GM06990 (cell line): ENCODE results near the gene IPO5.

Experiments
- DNase-seq: peaks from one replicate; pipeline ENCODE4 v3.0.0-alpha.2; 2011; ENCODE audit not compliant: insufficient read length; ENCODE audit errors: extremely low read depth
- H3K27me3 ChIP-seq: replicated peaks from 2 replicates; pipeline ENCODE4 v1.6.0; 2011; ENCODE audit warnings: low read length; ENCODE audit not compliant: control insufficient read depth, insufficient read depth
- H3K36me3 ChIP-seq: 2 replicates; pipeline ENCODE4 v1.5.1; 2011; ENCODE audit warnings: low read length; ENCODE audit not compliant: control insufficient read depth, insufficient read depth
- H3K4me3 ChIP-seq: replicated peaks from 2 replicates; pipeline ENCODE4 v1.5.1; 2011; ENCODE audit warnings: low read depth, mild to moderate bottlenecking, control low read depth, low read length
- TF ChIP-seq, protein P1 (sequence below): IDR thresholded peaks from 2 replicates; pipeline ENCODE4 v1.5.1; 2011; ENCODE audit warnings: low read length, control low read depth, mild to moderate bottlenecking, inconsistent platforms; ENCODE audit not compliant: insufficient read depth, poor library complexity, severe bottlenecking

IPO5 gene

GRCh38 chr13:97974773-97975172 lies 21.3 kb downstream of the IPO5 start:
- H3K4me3 ChIP-seq, result no peak overlapping the region
- H3K27me3 ChIP-seq, result no peaks in the 10 kb centered on the region
- H3K36me3 ChIP-seq, result no peaks in the 10 kb centered on the region
- no peak for DNase-seq
- TF ChIP-seq, protein P1, sequence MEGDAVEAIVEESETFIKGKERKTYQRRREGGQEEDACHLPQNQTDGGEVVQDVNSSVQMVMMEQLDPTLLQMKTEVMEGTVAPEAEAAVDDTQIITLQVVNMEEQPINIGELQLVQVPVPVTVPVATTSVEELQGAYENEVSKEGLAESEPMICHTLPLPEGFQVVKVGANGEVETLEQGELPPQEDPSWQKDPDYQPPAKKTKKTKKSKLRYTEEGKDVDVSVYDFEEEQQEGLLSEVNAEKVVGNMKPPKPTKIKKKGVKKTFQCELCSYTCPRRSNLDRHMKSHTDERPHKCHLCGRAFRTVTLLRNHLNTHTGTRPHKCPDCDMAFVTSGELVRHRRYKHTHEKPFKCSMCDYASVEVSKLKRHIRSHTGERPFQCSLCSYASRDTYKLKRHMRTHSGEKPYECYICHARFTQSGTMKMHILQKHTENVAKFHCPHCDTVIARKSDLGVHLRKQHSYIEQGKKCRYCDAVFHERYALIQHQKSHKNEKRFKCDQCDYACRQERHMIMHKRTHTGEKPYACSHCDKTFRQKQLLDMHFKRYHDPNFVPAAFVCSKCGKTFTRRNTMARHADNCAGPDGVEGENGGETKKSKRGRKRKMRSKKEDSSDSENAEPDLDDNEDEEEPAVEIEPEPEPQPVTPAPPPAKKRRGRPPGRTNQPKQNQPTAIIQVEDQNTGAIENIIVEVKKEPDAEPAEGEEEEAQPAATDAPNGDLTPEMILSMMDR, result no peak

DNA sequence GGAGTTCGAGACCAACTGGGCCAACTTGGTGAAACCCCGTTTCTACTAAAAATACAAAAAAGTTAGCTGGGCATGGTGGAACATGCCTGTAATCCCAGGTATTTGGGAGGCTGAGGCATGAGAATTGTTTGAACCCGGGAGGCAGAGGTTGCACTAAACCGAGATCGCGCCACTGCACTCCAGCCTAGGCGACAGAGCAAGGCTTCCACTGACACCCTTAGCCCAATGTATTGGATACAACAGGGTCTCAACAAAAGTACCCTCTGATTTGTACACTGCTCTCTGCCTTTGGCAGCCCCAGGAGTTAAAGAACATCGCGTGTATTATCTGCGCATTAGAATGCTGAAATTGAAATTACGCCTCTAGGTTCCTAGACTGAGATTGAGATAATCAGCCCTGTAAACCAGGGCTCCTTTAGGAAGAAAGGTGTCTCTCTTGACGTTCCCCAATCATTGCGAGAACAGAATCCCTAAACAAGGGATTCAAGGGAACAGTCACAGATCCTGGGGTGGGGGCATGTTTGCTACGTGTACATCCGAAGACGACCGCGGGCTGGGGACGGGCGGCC lies 21.9 kb downstream of the IPO5 start:
- Histone ChIP-seq H3K36me3 (no peaks in the 10 kb centered on the region), H3K27me3 (no peaks in the 10 kb centered on the region), H3K4me3 (peak overlapping the region; percentile 87)
- TF ChIP-seq, protein P1, result no peak
- DNase-seq, result no peak

DNA sequence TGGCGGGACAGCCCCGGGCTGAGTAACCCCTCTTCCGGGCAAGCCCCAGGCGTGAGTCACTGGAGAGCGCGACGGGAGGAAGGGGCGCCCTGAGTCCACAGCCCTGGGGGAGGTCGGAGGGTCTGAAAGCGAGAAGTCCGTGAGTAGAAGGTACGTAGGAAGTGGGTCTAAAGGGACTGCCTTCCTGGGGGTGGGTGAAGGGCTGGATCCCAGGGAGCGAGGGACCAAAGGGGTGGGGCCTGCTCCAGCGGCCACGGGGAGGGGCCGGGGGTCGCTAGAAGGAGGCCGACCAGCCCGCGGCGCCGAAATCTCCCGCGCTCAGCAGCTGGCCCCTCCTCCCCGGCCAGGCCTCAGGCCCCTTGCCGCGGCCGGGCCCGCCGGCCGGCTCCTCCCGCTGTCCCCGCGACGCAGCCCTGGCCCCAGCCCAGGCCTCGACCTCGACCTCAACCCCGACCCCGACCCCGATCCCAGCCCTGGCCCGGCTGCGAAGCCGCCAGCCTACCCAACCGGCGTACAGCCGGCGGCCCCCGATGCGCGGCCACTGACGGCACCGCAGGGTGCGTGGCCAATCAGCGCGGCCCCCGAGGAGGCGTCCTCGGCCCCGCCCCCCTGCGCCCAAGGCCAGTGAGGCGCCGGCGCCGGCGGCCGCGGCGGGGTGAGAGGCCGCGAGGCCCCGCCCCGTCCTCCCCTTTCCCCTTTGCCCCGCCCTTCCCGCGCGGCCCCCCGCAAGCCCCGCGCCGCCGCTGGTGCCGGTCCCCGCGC lies 22.6 kb downstream of the IPO5 start:
- Histone ChIP-seq H3K36me3 (no peaks in the 10 kb centered on the region), H3K27me3 (no peaks in the 10 kb centered on the region), H3K4me3 (peak overlapping the region; percentile 87)
- DNase-seq, result peak; percentile 92
- TF ChIP-seq, protein P1, result no peak

- TF ChIP-seq, protein P1, result no peak
- H3K4me3 ChIP-seq, result peak overlapping the region; percentile 77
- no peak for DNase-seq
Observed at GRCh38 chr13:97976610-97977521, 23.4 kb downstream of the IPO5 start.

DNA sequence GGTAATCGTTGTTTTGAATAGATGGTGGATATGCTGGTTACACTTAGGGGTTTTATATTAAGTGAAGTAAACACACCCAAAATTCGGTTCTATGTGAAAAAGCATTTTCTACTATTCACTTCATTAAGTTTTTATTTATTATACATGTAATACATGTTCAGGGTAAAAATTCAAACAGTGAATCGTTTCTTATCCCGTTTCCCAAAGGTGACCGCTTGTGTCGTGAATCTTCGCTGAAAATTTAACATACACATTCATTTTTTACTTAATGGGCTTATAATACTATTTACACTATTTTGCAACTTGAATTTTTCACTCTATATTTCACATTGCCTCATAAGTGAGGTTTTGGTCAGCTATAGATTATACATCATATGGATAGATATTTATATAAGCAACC lies 24.5 kb downstream of the IPO5 start:
- no peak for DNase-seq
- H3K4me3 ChIP-seq, result peak overlapping the region; percentile 77
- H3K36me3 ChIP-seq, result no peaks in the 10 kb centered on the region
- H3K27me3 ChIP-seq, result no peaks in the 10 kb centered on the region
- TF ChIP-seq, protein P1, result no peak

More at GRCh38 chr13:97976610-97977521, 23.4 kb downstream of the IPO5 start:
- no peaks in the 10 kb centered on the region for H3K36me3 ChIP-seq
- H3K27me3 ChIP-seq, result no peaks in the 10 kb centered on the region
